GM08714 (cell line): ENCODE data around the gene KIF5C.
"Not testable (repeated sequence)": the region's sequence is repeated elsewhere in the genome, so short reads cannot be mapped to it uniquely, and the experiment has no call there.

Experiments used
- H3K4me3 ChIP-seq: fragments of 200-500 bp; sonication (Bioruptor generic); 2 replicates; pipeline ENCODE4 v1.5.1; 2014; ENCODE audit warnings: mild to moderate bottlenecking, low read length, inconsistent platforms
- ZNF274 ChIP-seq: IDR thresholded peaks from 2 replicates; pipeline ENCODE4 v1.6.1; 2012; ENCODE audit warnings: mild to moderate bottlenecking, low read depth, low read length

The KIF5C gene

DNA sequence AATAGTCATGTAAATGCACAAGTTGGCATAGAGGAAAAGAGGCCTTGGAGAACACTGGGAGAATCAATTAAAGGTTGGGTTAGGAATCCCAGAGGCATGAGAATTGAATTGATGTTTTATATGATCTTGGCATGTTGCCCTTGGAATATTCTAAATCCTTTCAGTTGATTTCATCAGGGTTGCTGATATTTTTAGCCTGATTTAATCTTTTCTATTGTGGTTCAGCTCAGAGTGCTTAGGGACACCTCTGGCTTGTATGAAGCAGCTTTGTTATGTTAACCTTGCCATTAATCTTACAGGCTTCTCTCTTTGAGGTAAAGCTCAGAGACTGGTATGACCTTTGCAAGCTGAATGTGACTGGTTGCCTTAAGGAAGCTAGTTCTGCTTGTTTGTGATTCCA lies 99.1 kb downstream of the KIF5C start:
- no peak for TF ChIP-seq ZNF274

DNA sequence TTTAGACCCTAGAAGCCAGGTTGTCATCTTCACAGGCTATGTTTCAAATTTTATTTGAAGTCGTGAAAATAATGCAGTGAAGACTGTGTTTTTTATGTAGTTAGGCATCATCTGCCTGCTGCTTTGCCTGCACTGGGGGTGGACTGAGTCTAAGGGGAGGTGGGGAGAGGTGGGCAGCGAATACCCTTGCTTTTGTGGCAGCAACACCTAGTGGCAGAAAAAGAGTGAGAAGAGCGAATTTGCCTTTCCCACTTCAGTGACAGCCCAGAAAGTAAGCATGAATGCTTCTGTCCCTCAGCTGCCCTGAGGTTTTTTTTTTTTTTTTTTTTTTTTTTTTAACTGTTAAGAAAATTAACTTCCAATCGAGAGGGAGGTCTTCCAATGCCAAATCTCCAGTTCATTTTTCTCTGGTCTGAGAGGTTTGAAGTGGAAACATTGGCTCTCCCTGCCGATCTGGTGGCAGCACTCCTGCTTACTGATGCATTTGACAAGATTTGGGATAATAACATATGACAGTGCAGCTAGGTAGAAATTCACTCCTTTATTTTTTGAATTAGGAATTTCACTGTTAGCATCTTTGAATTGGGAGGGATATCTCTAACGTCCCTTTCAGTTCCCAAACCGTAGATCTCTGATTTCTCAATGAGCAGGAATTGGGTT lies 103.1 kb downstream of the KIF5C start:
- no peak for TF ChIP-seq ZNF274
- H3K4me3 ChIP-seq, result no peak overlapping the region

More for the DNA sequence above, 99.1 kb downstream of the KIF5C start:
- no peak overlapping the region for H3K4me3 ChIP-seq

DNA sequence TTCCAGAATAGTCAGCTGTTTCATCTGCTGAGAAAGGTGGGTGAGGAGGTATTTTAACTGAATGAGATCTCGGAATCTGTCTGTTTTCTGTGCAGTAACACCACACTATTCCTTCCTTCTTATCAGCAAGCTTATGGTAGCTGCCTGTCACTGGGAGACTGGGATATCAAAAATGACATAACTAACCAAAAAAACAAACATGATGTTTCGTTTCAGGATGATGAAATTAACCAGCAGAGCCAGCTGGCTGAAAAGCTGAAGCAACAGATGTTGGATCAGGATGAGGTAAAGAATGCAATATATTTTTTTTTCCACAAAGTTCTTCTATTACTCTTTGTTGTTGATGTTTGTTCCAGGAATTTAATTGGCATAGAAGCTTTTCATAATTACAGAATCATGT lies 103.7 kb downstream of the KIF5C start:
- no peak for TF ChIP-seq ZNF274
- H3K4me3 ChIP-seq, result no peak overlapping the region

DNA sequence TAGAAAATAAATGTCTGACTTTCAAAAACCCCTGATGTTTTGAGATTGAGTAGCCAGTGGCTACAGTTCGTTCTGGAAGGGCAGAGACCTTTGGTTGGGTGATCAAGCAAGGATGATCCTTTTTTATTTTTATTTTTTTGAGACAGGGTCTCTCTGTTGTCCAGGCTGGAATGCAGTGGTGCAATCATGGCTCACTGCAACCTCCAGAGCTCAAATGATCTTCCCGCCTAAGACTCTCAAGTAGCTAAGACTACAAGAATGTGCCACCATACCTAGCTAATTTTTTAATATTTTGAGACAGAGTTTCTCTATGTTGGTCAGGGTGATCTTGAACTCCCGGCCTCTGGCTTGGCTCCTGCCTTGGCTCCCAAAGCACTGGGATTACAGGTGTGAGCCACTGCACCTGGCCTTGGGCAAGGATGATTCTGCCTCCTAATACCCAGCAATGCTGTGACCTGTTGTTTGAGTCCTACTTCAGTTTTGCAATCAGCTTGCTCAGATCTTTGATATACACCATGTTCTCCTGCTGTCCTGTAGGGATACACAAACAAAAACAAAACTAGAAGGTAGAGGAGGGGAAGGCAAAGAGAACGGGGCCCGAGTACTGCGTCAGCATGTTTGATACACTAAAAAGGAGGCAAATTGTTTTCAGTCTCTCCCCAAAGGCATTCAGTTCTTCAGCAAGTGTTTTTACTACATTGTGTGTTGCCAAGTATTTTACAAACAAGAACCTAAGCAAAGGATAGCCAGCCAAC lies 104.3 kb downstream of the KIF5C start:
- no peak overlapping the region for H3K4me3 ChIP-seq
- no peak for TF ChIP-seq ZNF274

DNA sequence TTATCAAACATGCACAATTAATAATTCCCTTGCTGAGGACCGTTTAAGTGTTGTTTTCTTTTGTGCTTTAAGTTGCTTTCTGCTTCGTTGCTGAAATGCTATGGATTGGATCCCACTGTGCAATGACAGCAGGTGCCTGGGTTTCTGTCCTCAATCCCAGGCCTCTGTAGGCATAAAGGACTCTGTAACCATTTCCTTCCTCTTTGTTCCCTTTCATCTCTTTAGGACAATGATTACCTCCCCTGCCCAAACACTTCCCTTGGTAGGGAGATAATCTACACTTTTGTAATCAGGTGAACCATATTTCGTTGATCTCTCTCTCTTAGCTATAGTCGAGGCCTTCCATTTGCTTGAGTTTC lies 104.9 kb downstream of the KIF5C start:
- no peak for TF ChIP-seq ZNF274
- H3K4me3 ChIP-seq, result no peak overlapping the region

DNA sequence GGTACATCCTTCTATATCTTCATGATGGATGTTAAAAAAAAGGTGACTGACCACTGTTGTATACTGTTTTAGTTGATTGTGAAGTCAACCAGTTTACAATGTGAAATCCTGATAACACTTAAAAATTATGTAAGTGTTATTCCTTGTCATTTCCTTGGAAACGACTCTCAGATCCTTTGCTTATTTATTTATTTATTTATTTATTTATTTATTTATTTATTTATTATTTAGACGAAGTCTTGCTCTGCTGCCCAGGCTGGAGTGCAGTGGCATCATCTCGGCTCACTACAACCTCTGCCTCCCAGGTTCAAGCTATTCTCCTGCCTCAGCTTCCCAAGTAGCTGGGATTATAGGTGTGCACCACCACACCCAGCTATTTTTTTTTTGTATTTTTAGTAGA lies 105.5 kb downstream of the KIF5C start:
- H3K4me3 ChIP-seq, result not testable (repeated sequence)

DNA sequence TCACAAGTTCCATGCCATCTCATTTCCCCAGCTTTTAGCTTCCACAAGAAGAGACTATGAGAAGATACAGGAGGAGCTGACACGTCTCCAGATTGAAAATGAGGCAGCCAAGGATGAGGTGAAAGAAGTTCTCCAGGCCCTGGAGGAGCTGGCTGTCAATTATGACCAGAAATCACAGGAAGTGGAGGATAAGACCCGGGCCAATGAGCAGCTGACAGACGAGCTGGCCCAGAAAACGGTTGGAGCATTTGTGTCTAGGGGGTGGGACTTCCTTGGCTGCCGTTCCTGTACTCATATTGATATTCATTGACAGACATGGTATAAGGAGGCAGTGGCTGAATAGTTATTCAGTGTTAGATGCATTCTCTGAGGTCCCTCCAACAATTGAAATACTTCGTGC lies 106.3 kb downstream of the KIF5C start:
- H3K4me3 ChIP-seq, result no peak overlapping the region
- no peak for TF ChIP-seq ZNF274

DNA sequence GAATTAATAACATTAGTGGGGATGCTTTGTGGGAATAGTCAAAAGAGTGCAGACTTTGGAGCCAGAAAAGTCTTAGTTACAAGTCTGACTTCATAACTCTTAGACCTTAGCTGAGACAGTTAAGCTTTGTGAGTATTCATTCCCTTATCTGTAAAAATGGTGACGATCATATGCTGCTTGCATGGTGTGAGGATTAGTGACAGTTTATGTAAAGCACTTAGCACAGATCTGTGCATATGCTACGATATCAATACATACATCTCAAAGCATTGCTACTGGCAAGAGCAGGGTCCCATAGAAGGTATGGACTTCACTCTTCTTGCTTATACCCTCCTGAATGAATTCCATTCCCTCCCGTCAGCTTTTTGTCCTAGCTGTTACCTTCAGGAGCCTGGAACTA lies 106.8 kb downstream of the KIF5C start:
- H3K4me3 ChIP-seq, result no peak overlapping the region
- TF ChIP-seq ZNF274, result no peak

DNA sequence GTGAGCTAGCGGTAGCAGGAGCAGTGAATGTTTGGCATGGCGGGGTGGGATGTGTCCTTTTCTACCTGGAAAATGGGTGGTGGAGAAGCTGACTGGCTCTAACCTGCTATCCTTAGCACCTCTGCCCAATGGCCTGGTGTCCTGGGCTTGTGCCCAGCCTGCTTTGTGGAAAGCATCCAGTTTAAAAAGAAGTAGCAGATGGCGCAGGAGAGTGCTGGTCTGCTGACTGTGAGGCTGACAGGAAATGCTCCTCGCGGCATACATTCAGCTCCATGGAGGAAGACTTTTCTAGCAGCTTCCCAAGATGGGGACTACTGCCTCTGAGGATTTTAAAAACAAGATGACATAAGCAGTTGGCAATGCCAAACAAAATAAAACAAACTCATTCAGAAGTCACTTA lies 107.3 kb downstream of the KIF5C start:
- H3K4me3 ChIP-seq, result no peak overlapping the region

DNA sequence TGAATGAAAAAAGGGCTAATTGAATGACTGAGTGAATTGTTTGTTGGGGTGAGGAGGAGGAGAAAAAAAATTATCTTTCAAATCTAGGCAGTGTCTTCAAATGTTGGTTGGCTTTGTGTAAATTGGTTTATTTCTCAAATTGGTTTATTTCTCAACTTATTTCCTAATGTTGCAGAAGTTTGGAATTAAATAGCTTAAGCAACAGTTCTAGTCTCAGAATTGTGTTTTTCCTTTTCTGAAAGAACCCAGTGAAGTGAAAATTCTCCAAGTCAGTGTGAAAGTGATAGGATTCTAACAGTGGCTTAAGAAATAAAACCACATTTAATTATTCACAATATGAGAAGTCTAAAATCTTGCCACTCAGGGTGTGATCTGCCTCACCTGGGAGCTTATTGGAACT lies 108.9 kb downstream of the KIF5C start:
- H3K4me3 ChIP-seq, result no peak overlapping the region
- no peak for TF ChIP-seq ZNF274

More for the DNA sequence above, 107.3 kb downstream of the KIF5C start:
- TF ChIP-seq ZNF274, result no peak

DNA sequence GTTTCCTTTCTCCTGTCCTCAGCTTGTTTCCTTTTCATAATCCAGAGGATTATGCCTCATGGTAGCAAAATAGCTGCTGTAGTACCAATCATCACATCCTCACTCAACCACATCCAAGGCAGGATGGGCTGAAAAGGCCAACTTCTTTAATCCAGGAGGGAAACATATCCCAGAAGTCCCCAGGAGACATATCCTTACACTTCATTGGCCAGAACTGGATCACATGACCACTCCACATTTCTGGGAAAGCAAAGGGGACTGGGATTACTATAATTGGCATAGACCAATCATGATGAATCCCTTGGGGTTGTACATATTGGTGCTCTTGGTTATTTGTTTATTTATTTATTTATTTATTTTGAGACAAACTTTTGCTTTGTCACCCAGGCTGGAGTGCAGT lies 109.4 kb downstream of the KIF5C start:
- no peak for TF ChIP-seq ZNF274
- H3K4me3 ChIP-seq, result no peak overlapping the region

DNA sequence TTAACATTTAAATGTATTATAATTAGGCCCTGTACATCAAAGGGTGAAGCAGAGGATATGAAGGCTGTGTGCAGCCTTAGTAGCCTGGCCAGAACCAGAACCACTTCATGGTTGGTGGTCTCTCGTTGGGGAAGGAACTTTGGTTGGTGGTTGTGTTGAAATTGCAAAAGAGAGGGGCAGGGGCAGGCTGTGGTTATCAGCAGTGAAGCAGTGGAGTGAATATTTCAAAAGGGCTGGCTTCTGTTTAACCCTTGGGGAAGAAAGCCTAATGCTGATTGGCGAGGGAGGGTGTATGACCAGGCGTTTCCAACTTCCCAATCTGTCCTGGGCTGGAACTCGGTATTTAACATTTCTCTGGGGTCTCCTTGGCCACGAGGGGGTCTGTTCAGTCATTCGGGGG lies 112.3 kb downstream of the KIF5C start:
- no peak for TF ChIP-seq ZNF274
- H3K4me3 ChIP-seq, result no peak overlapping the region

DNA sequence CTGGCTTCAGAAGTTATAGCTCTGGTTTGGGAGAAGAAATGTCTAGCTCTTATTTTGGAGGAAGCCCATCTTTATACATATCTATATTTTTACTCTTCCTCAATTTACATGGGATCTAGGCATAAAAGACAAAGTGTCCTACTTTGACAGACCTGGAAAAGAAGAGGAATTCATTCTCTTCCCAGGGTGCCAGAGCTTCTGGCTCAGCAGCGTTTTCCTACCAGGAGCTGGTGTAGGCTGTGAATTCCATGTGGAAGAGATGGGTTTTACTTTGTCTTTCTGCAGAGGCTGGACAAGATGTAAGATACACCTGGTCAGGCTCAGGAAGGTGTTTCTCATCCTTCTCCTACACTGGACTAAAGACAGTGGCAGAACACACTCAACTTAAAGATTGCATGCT lies 113.3 kb downstream of the KIF5C start:
- TF ChIP-seq ZNF274, result no peak
- no peak overlapping the region for H3K4me3 ChIP-seq

DNA sequence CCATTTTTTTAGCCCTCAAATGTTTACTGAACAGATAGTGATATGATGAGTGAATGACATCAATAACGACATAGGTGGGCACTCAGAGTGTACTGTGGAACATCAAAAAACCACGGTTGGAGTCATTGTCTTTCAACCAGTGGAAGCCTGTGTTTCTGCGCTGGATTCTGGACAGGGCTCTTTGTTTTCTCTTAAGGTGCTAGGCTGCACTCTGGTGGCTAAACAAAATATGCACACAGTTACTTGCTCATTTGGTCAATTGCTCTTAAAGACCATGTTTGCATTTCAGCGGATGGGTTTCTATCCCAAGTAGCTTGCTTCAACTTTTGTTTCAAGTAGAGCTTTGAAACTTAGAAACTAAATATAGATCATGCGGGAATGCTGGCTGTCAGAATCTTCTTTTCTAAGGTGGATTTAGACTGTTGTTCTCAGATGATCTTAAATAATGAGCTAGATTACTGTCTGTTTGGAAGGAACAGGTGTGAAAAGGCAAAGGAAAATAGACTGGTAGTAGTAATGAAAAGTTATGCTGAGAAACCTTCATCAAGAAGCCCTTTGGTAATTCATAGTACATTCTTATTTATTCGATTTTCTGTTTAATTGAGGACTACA lies 115.0 kb downstream of the KIF5C start:
- H3K4me3 ChIP-seq, result no peak overlapping the region
- no peak for TF ChIP-seq ZNF274

DNA sequence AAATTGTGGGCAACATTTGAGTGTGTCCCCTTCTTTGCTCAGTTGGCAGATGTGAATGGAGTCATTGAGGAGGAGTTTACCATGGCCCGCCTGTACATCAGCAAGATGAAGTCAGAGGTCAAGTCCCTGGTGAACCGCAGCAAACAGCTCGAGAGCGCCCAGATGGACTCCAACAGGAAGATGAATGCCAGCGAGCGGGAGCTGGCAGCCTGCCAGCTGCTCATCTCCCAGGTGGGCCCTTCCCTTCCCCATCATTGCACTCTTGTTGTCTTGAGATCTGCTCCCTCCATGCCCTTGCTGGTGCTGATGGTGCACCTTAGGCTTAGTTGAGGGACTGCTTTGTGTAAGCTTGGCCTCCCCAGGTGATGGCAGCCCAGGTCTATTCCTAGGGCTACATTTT lies 115.9 kb downstream of the KIF5C start:
- H3K4me3 ChIP-seq, result no peak overlapping the region
- no peak for TF ChIP-seq ZNF274

DNA sequence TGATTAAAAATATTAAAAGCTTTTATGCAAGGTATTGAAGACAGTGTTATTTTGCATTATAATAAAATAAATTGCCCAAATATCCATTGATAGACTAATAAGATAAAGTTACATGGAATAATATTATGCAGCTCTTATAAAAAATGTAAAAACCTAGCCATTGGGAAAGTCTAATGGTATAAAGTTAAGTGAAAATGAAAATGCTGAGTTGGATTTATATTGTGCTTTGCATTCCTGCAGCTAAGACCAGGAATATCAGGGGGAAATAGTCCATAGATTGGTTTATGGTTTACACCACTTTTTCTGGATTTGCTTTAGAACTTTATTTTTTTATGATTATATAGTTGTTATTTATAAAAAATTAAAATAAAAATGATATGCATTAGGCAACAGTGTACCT lies 117.4 kb downstream of the KIF5C start:
- no peak overlapping the region for H3K4me3 ChIP-seq
- TF ChIP-seq ZNF274, result no peak
